ENCODE results near the gene TEX29.

- TF ChIP-seq CTCF (IDR thresholded peaks at IDR 0.05) (no peak), POLR2A (IDR thresholded peaks at IDR 0.05) (no peak), POLR2AphosphoS5 (IDR thresholded peaks at IDR 0.05; ENCODE audit: insufficient read depth in 1 of 2, low read depth in 1 of 2) (no peak)
Observed at GRCh38 chr13:111325146-111325890, 4.9 kb downstream of the TEX29 start.
